Activated CD4-positive, alpha-beta T cell treated with anti-CD3 and anti-CD28 coated beads, Interleukin-2, amount 10 ng/mL, durations not matched to agents 24 days and 14 days (primary cell): ENCODE measurements around the gene CHD2. TPM values are rescaled to one million over a fixed set of nuclear protein-coding genes. Genes with fewer than 3 reads are reported as not detected.

Experiments
- DNase-seq: peaks from one replicate; pipeline ENCODE4 v3.0.0; 2022
- H3K27ac Mint-ChIP-seq: one replicate; pipeline ENCODE4 v1.8.0; 2022; ENCODE audit warnings: mild to moderate bottlenecking, mixed read lengths
- H3K27me3 Mint-ChIP-seq: one replicate; pipeline ENCODE4 v1.8.0; 2022; ENCODE audit warnings: mixed read lengths
- H3K36me3 Mint-ChIP-seq: one replicate; pipeline ENCODE4 v1.8.0; 2022; ENCODE audit warnings: low read depth, mild to moderate bottlenecking, mixed read lengths
- H3K4me1 Mint-ChIP-seq: one replicate; pipeline ENCODE4 v1.8.0; 2021; ENCODE audit warnings: mixed read lengths
- H3K4me3 Mint-ChIP-seq: one replicate; pipeline ENCODE4 v1.8.0; 2022; ENCODE audit warnings: mild to moderate bottlenecking, moderate library complexity, mixed read lengths
- H3K9me3 Mint-ChIP-seq: one replicate; pipeline ENCODE4 v1.8.0; 2021; ENCODE audit warnings: mixed read lengths
- intact Hi-C: fragments of 100-400 bp; cut with micrococcal nuclease; formaldehyde crosslinking; loops from one replicate; pipeline ENCODE4 v1.15.1; 2023
- total RNA-seq: library from RNA; stranded (reverse); gene quantifications from 2 replicates; pipeline ENCODE4 v1.2.3, GENCODE V29; 2022

Gene CHD2
- total RNA-seq, 1 donor from 2014 or later: 111 TPM

- Mint-ChIP-seq H3K4me1 (peaks cover 66% of the 10 kb centered on the region), H3K36me3 (peaks cover 88% of the 10 kb centered on the region), H3K27ac (peak overlapping the region; percentile 72), H3K9me3 (peaks cover 7% of the 10 kb centered on the region), H3K27me3 (no peaks in the 10 kb centered on the region), H3K4me3 (peak overlapping the region; percentile 31)
- intact Hi-C loops: loop anchor here (5.0 kb wide), 1 partner anchor 62 kb away; no protein-coding TSS in a partner anchor
- no peak for DNase-seq
Observed at GRCh38 chr15:93019090-93019489, 119.0 kb downstream of the CHD2 start.

- Mint-ChIP-seq H3K4me3 (peak overlapping the region; percentile 3), H3K27ac (peak overlapping the region; percentile 73), H3K4me1 (peaks cover 75% of the 10 kb centered on the region), H3K27me3 (no peaks in the 10 kb centered on the region), H3K36me3 (peaks cover 88% of the 10 kb centered on the region), H3K9me3 (peaks cover 7% of the 10 kb centered on the region)
- intact Hi-C loops: loop anchor here (5.0 kb wide), 1 partner anchor 63 kb away; no protein-coding TSS in a partner anchor
- no peak for DNase-seq
Observed at GRCh38 chr15:93019971-93020370, 119.8 kb downstream of the CHD2 start.

- Mint-ChIP-seq H3K36me3 (peaks cover 88% of the 10 kb centered on the region), H3K4me1 (peaks cover 74% of the 10 kb centered on the region), H3K27ac (peak overlapping the region; percentile 64), H3K4me3 (peak overlapping the region; percentile 38), H3K27me3 (no peaks in the 10 kb centered on the region), H3K9me3 (peaks cover 7% of the 10 kb centered on the region)
- intact Hi-C loops: no loop called here
- no peak for DNase-seq
Observed at GRCh38 chr15:93020976-93021772, 121.0 kb downstream of the CHD2 start.

- Mint-ChIP-seq H3K27me3 (no peaks in the 10 kb centered on the region), H3K9me3 (peaks cover 7% of the 10 kb centered on the region), H3K27ac (peak overlapping the region; percentile 83), H3K4me1 (peaks cover 62% of the 10 kb centered on the region), H3K36me3 (peaks cover 82% of the 10 kb centered on the region), H3K4me3 (no peak overlapping the region)
- no peak for DNase-seq
- intact Hi-C loops: no loop called here
Observed at GRCh38 chr15:93024293-93024692, 124.2 kb downstream of the CHD2 start.

GRCh38 chr15:93024716-93025624 lies 124.8 kb downstream of the CHD2 start:
- intact Hi-C loops: no loop called here
- no peaks in the 10 kb centered on the region for H3K27me3 Mint-ChIP-seq
- peak overlapping the region; percentile 37 for H3K4me3 Mint-ChIP-seq
- no peak for DNase-seq
- H3K9me3 Mint-ChIP-seq: peaks cover 7% of the 10 kb centered on the region
- peaks cover 61% of the 10 kb centered on the region for H3K4me1 Mint-ChIP-seq
- H3K36me3 Mint-ChIP-seq: peaks cover 75% of the 10 kb centered on the region
- H3K27ac Mint-ChIP-seq: peak overlapping the region; percentile 83

GRCh38 chr15:93025625-93025982 lies 125.5 kb downstream of the CHD2 start:
- intact Hi-C loops: no loop called here
- DNase-seq: no peak
- Mint-ChIP-seq H3K4me1 (peaks cover 58% of the 10 kb centered on the region), H3K27me3 (no peaks in the 10 kb centered on the region), H3K9me3 (peaks cover 7% of the 10 kb centered on the region), H3K4me3 (peak overlapping the region; percentile 28), H3K27ac (peak overlapping the region; percentile 83), H3K36me3 (peaks cover 69% of the 10 kb centered on the region)

GRCh38 chr15:93026380-93026817 lies 126.3 kb downstream of the CHD2 start:
- intact Hi-C loops: no loop called here
- Mint-ChIP-seq H3K36me3 (peaks cover 63% of the 10 kb centered on the region), H3K4me1 (peaks cover 54% of the 10 kb centered on the region), H3K27ac (peak overlapping the region; percentile 83), H3K27me3 (no peaks in the 10 kb centered on the region), H3K4me3 (no peak overlapping the region), H3K9me3 (peaks cover 7% of the 10 kb centered on the region)
- no peak for DNase-seq

GRCh38 chr15:93027413-93027812 lies 127.3 kb downstream of the CHD2 start:
- no peak overlapping the region for H3K4me3 Mint-ChIP-seq
- H3K36me3 Mint-ChIP-seq: peaks cover 52% of the 10 kb centered on the region
- DNase-seq: no peak
- H3K27ac Mint-ChIP-seq: no peak overlapping the region
- no peaks in the 10 kb centered on the region for H3K27me3 Mint-ChIP-seq
- H3K9me3 Mint-ChIP-seq: peaks cover 7% of the 10 kb centered on the region
- peaks cover 46% of the 10 kb centered on the region for H3K4me1 Mint-ChIP-seq
- intact Hi-C loops: no loop called here

GRCh38 chr15:93028111-93028631 lies 128.0 kb downstream of the CHD2 start:
- H3K4me3 Mint-ChIP-seq: no peak overlapping the region
- H3K36me3 Mint-ChIP-seq: peaks cover 45% of the 10 kb centered on the region
- intact Hi-C loops: no loop called here
- peak overlapping the region; percentile 56 for H3K27ac Mint-ChIP-seq
- no peaks in the 10 kb centered on the region for H3K27me3 Mint-ChIP-seq
- H3K4me1 Mint-ChIP-seq: peaks cover 39% of the 10 kb centered on the region
- H3K9me3 Mint-ChIP-seq: peaks cover 3% of the 10 kb centered on the region
- no peak for DNase-seq

- Mint-ChIP-seq H3K36me3 (peaks cover 39% of the 10 kb centered on the region), H3K4me3 (no peak overlapping the region), H3K27me3 (no peaks in the 10 kb centered on the region), H3K4me1 (peaks cover 33% of the 10 kb centered on the region), H3K9me3 (no peaks in the 10 kb centered on the region), H3K27ac (peak overlapping the region; percentile 29)
- DNase-seq: no peak
- intact Hi-C loops: no loop called here
Observed at GRCh38 chr15:93028632-93029213, 128.6 kb downstream of the CHD2 start.

- Mint-ChIP-seq H3K4me1 (peaks cover 30% of the 10 kb centered on the region), H3K36me3 (peaks cover 33% of the 10 kb centered on the region), H3K4me3 (no peak overlapping the region), H3K27me3 (no peaks in the 10 kb centered on the region), H3K9me3 (no peaks in the 10 kb centered on the region), H3K27ac (peak overlapping the region; percentile 63)
- intact Hi-C loops: no loop called here
- DNase-seq: no peak
Observed at GRCh38 chr15:93029214-93029835, 129.2 kb downstream of the CHD2 start.

- intact Hi-C loops: loop anchor here (1.0 kb wide), 1 partner anchor 1090 kb away; no protein-coding TSS in a partner anchor
- Mint-ChIP-seq H3K27ac (peak overlapping the region; percentile 63), H3K9me3 (no peaks in the 10 kb centered on the region), H3K36me3 (peaks cover 27% of the 10 kb centered on the region), H3K27me3 (no peaks in the 10 kb centered on the region), H3K4me1 (peaks cover 24% of the 10 kb centered on the region), H3K4me3 (no peak overlapping the region)
- no peak for DNase-seq
Observed at GRCh38 chr15:93029836-93030429, 129.8 kb downstream of the CHD2 start.
